ENCODE measurements around the gene RTP5.
"Not testable (repeated sequence)": the region's sequence is repeated elsewhere in the genome, so short reads cannot be mapped to it uniquely, and the experiment has no call there.

RTP5 gene

DNA sequence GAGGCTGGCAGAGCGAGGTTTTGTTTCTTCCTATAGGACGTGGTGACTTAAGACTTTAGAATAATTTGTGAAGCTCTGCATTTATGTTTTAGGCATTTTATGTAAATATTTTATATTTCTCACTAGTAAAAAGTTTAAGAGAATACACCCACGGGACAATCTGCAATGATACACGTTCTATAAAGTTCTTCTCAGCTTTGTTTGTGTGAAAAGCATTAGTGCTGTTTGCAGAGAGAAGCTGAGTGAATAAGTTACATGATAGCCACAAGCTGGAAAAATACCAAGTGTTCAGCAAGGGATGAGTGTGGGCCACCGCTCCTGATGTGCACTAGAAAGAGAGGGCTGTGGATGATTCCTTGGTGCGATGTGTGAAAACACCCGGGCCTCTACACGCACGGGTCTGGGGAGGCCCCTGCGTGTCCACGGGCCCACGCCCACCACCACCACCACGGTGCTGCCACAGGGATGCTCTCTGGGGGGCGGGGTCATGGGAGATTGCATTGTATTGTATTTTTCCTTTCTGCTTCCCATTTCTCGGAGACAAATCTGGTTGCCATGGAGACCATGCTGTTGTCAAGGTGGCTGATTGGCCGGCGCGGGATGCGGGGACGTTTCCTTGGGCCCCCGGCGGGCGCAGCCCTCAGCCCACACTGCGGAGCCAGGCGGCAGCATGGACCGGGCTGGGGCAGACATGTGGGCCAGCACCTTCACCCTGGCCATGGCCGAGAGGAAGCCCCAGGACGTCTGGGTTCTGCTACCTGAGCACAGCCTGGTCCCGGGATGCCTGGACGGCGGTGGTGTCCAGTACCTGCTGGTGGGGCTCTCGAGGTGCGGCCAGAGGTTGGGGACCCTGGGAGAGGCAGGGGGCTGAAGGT is at the start of gene RTP5:
TSS of gene RTP5 (plus strand) at position 643 of the 875 bp plus-strand sequence. CDS start at position 671, 28 bp downstream.
- no peak for DNase-seq (ENCODE audit: low read depth)

DNA sequence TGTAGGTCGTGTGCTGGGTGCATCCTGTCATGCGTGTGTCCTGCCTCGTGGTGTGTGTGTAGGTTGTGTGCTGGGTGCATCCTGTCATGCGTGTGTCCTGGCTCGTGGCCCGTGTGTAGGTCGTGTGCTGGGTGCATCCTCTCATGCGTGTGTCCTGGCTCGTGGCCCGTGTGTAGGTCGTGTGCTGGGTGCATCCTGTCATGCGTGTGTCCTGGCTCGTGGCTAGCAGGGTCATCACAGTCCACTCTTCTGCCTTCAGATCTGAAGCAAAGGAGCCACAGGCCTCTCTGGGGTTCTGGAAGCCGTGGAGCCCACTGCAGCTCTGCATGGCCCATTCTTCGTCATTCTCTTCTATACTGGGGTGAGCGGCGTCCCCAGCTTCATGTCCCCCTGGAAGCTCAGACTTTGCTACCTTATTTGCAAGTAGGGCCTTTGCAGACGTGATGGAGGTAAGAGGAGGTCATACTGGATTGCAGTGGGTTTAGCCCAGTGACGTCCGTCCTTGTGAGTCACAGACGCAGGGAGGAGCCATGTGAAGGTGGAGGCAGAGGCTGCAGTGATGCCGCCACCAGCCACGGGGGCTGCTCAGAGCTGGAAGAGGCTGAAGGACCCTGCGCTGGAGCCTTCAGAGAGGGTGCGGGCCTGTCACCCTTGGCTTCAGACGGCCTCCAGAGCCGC is 49.4 kb upstream of the RTP5 start:
- not testable (repeated sequence) for DNase-seq (ENCODE audit: low read depth)

DNA sequence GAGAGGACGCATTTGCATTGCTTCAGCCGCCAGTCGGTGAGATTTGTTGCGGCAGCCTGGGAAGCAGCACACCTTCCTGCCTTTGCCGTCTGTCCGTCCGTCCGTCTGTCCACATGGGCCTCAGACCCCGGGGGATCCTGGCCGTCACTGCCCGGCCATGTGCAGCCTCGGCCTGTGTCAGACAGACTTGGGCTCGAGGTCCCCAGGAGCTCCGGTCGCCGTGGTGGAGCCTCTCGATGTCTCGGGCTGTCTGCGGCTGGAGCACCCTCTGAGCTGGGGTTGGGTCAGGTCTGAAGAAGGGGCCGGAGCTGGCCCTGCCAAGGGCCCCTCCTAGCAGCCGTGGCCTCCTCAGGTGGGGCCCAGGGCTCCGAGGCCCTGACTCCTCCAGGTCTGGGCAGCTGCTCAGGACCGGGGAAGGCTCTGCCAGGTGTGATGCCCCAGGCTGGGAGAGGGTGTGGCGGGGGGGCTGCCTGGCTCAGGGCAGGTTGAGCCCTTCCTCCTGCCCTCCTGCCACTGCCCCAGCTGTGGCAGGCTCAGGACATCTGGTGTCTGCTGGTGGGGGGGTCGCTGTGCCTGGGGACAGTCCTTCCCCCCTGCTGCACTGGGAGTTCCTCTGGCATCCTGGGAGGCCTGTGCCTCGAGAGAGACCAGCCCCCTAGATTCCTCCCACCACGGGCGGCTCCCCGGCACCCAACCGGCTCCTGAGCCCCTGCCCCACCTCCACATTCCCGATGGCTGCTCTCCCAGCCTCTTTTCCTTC is 48.7 kb upstream of the RTP5 start:
- no peak for DNase-seq (ENCODE audit: low read depth)

DNA sequence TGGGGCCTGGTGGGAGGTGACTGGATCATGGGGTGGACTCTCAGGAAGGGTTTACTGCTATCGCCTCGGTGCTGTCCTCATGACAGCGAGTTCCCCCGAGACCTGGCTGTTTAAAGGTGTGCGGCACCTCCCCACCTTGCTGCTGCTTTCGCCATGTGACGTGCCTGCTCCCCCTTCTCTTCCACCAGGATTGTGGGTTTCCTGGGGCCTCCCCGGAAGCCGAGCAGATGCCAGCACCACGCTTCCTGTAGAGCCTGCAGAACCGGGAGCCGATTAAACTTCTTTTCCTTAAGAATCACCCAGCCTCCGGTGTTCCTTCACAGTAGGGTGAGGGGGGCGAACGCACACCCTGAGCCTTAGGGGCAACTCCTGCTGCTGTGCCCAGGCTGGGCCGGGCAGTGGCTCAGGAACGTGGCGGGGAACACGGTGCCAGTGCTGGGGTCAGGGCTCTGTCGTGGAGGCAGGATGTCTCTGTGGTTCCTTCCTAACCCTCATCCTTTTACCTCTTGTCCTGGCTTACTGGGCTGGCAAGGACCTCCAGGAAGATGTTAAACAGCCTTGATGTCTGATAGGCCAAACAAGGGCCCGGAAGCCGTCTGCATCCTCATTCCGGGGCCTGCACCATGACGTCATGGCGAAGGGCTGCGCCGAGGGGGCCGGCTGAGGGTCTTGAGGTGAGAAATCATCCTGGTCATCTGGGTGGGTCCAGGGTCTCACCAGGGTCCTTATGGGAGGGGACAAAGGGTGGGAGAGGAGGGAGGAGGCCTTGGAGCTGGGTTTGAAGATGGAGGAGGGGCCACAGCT is 47.9 kb upstream of the RTP5 start:
- no peak for DNase-seq (ENCODE audit: low read depth)

DNA sequence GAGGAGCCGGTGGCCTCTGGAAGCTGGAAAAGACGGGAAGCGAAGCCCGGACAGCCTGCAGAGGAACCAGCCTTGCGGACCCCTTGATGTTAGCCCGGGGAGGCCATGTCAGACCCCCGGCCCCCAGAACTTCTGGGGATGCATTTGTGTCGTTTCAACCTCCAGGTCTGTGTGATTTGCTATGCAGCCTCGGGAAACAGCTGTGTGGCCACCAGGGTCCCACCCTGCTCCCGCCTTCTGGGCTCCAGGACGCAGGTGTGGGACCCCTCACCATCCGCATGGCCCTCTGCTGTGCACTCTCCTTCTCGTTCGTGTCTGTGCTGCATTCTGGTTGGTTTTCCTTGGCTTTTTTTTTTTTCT is 47.3 kb upstream of the RTP5 start:
- DNase-seq (ENCODE audit: low read depth), result no peak

DNA sequence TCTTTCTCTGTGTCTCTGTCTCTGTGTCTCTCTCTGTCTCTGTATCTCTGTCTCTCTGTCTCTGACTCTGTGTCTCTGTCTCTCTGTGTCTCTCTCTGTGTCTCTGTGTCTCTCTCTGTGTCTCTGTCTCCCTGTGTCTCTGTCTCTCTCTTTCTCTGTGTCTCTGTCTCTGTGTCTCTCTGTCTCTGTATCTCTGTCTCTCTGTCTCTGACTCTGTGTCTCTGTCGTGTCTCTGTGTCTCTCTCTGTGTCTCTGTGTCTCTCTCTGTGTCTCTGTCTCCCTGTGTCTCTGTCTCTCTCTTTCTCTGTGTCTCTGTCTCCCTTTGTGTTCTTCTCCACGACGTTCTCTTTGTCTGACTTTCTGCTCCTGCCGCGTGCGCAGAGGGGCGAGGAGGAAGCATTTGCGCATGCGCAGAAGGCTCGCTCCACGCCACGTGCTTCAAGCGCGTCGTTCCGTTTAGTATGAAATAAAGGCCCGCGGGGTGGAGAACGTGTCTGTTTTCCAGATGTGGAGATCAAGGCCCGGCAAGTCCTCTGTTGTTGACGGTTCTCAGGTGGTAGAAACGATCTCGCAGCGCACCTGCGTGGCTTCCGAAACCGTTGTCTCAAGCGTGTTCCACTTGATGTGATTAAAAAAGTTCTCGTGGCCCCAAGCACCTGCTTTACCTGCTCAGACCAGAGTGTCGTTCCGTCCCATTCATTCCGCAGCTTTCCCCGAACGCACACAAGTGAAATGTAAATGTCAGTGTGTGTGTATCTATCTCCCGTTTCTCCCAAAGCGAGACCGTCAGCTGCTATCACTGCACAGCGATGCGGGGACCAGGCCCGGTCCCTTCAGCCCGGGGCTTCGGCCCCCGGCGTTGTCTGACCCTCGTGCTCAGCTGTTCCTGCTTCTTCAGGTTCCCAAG is 45.7 kb upstream of the RTP5 start:
- DNase-seq (ENCODE audit: low read depth), result not testable (repeated sequence)

DNA sequence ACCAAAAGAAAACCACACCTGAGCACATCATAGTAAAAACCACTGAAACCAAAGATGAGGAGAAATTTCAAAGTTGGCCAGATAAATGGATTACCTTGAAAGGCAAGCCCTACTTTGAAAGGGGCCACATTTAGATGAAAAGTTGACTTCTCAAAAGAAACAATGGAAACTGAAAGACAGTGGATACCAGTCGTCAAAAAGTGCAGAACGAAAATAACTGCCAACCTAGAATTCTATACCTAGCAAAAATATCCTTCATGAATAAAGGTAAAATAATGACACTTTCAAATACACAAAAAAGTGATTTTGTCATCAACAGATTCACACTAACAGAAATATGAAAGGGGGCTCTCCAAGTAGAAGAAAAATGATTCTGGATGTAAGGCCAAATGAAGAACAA is 42.1 kb upstream of the RTP5 start:
- no peak for DNase-seq (ENCODE audit: low read depth)

DNA sequence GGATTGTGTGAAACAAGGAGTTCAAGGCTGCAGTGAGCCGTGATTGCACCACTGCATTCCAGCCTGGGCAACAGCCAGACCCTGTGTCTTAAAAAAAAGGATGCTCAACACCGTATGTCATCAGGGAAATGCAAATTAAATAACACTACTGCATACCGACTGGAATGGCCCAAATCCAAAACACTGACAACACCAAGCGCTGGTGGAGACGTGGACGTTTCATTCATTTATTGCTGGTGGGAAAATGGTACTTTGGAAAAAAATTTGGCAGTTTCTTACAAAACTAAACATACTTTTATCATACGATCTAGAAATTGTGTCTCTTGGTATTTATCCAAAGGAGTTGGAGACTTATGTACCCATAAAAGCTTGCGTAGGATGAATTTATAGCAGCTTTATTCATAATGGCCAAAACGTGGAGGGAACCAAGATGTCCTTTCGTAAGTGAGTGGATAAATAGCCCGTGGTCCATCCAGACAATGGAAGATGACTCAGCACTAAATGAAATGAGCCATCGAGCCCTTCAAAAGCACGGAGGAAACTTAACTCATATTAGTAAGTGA is 36.3 kb upstream of the RTP5 start:
- no peak for DNase-seq (ENCODE audit: low read depth)

DNA sequence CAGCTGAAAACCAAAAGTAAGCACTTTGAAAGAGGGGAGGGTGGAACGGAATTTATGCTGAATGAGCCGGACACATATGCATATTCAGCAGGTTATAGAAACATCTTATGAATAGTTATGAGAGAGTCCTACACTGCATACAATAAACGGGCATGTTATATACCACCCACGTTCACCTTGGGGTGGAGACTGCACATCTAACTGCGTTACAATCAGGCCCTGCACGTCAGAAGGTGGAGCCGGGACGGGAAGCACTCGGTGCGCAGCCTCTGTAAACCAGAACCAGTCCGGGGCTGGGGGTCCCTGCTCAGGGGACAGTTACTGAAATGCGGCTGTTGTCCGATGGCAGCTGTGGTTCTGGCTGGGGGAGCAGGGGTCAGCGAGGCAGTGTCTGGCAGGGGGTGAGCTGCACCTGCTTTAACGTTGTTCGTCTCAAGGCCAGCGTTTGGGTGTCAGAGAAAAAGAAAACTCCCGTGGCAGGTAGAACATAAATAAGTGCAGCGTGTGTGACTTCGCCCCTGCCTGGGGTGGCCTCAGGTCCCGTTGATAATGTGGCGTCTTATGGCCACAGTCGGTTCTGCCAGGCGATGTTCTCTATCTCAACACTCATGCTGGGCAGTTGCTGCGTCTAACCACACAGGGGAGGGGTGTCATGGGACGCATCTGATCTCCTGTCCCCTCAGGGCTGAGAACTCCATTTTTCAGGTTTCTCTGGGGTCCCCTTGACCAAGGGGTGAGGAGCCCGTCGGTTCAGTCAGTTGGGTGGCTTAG is 35.6 kb upstream of the RTP5 start:
- not testable (repeated sequence) for DNase-seq (ENCODE audit: low read depth)

DNA sequence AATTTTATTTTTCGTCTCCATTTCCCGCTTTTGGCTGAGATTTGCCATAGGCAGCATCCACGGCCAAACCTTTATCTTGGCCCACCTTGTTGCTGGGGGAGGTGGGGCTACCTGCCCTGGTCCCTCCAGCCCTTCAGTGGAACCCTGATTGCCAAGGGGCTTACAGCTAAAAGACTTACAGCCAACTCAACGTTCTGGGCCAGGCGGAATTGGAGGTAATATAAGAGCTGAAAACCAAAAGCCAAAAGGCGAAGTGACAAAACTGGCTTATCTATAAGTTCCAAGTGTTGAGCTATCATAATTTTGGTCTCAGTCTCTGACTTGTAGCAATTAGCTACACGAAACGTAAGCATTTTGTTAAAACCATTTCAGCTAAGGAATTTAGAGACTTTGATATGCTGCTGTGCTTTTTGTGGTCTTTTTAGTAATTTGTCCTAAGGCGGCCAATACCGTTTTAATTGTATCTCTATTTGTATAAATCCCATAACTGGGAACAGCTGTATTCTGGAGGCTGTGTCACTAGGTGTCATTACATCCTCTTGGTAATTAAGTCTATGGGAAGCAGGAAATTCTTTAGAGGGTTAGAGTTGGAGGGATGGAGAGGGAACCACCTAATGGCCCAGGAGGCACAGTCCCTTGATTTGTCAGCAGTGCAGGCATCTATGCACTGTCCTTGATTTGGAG is 34.9 kb upstream of the RTP5 start:
- DNase-seq (ENCODE audit: low read depth), result no peak

DNA sequence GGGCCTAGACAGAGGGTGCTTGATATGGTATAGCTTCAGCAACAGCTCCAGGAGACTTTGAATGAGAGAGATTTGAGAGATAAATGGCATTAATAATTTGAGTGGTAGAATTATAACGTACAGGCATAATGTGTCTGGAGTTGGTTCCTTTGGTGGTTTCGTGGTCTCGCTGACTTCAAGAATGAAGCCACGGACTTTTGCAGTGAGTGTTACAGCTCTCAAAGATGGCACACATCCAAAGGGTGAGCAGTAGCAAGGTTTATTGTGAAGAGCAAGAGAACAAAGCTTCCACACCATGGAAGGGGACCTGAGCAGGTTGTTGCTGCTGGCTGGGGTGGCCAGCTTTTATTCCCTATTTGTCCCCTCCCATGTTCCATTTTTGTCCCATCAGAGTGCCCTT is 33.9 kb upstream of the RTP5 start:
- no peak for DNase-seq (ENCODE audit: low read depth)

DNA sequence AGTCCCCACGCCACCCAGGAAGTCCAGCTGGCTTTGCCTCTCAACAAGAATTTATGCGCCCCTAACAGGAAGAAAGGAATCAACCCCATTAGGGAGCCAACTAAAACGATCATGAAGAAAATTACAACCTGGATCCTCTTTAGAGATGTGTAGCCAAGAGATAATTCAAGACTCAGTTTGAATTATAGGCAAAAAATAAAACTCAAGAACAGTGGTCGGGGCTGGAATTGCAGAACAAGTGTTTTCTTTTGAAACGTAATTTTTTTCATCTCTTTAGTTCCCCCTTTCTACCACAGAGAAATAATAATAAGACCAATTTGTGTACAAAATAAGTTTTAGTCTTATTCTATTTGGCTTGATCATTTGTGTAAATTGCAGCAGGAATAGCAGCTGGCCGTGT is 33.2 kb upstream of the RTP5 start:
- DNase-seq (ENCODE audit: low read depth), result no peak

DNA sequence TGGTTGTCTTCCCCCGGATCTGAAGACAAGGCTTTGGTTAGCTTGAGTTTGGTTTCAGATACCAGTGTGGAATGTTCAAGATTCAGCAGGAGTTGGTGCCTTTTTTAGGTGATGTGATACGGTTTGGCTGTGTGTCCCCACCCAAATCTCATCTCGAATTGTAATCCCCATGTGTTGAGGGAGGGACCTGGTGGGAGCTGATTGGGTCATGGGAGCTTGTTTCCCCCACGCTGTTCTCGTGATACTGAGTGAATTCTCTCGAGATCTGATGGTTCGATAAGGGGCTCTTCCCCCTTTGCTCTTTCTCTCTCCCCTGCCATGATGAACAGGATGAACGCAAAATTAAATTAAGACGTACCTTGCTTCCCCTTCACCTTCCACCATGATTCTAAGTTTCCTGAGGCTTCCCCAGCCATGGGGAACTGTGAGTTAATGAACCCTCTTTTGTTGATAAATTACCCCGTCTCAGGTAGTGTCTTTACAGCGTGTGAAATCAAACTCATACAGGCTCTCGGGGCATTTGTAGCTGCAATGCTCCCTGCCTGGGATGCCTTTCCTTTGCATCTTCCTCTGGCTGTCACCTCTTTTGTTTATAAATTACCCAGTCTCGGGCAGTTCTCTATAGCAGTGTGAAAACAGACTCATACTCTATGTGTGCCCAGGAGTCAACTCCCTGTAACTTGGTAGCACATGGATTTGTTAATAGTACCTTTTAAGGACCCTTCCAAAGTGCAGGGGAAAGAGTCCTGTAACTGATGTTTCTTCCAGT is 32.1 kb upstream of the RTP5 start:
- DNase-seq (ENCODE audit: low read depth), result no peak

DNA sequence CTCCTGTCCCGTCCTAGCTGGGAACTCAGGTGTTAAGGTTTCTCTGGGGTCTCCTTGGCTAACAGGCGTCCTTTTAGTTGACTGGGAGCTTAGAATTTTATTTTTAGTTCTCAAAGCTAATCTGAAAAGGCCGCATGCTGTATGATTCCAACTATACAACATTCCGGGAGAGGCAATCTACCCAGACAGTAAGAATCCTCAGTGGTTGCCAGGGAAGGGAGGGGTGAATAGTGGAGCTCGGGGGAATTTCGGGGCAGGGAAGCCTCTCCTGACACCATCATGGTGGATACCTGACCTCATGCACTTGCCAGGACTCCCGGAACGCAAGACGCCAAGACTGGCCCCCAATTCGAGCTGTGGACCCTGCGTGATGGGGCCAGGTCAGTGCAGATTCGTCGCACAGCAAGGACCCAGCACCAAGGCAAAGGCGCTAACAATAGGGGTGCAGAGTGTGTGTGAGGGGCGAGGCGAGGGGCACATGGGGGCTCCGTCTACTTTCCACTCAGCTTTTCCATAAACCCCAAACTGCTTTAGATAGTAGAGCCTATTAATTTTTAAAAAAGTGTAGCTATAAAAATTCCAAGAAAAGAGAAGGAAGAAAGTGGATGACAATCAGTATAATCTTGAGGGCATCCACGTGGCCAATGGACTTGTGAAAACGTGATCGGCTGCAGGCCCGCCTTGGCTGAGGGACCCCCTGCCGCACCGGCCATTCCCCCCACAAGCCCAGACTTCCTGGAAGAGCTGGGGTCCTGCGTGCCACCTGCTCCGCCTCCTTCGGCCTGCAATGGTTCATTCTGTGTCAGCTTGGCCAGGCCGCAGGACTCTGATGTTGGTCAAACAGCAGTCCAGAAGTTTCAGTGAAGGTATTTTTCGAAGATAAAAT is 28.1 kb upstream of the RTP5 start:
- no peak for DNase-seq (ENCODE audit: low read depth)

DNA sequence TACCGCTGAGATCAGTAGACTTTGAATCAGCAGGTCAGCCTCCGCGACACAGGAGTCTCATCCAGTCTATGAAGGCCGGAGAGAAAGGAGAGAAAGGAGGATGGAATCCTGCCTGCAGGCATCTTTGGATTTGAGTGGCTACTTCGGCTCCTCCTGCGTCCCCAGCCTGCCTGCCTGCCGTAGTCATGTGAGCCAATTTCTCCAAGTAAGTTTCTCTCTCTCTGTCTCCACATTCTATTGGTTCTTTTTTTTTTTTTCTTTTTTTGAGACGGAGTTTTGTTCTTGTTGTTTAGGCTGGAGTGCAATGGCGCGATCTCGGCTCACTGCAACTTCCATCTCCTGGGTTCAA is 27.5 kb upstream of the RTP5 start:
- no peak for DNase-seq (ENCODE audit: low read depth)

DNA sequence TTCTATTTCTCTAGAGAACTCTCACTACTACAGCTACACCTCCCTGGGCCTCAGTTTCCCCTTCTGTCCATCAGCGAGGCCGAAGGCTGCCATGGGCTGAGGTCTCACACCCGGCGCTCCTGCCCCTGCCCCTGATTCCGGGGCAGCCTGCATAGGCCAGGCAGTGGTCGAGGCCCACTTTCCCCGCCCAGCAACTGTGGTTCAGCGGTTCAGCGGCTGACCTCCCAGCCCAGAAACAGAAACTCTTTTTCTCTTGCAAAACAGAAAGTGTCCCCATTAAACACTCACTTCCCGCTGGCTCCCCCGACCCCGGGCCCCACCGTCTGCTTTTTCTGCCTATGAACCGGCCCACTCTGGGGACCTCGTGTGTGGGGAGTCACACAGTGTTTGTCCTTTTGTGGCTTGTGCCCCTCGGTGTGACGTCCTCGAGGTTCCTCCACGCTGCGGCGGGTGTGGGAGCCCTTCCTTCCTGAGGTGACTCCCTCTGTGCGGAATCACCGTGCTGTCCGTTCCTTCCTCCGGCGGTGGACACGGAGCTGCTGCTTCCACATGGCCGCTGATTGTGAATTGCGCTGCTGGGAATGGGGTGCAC is 26.8 kb upstream of the RTP5 start:
- DNase-seq (ENCODE audit: low read depth), result peak; percentile 57

Measured in CMK (cell line).